ENCODE measurements around the gene GTF2H4.

Gene GTF2H4

DNA sequence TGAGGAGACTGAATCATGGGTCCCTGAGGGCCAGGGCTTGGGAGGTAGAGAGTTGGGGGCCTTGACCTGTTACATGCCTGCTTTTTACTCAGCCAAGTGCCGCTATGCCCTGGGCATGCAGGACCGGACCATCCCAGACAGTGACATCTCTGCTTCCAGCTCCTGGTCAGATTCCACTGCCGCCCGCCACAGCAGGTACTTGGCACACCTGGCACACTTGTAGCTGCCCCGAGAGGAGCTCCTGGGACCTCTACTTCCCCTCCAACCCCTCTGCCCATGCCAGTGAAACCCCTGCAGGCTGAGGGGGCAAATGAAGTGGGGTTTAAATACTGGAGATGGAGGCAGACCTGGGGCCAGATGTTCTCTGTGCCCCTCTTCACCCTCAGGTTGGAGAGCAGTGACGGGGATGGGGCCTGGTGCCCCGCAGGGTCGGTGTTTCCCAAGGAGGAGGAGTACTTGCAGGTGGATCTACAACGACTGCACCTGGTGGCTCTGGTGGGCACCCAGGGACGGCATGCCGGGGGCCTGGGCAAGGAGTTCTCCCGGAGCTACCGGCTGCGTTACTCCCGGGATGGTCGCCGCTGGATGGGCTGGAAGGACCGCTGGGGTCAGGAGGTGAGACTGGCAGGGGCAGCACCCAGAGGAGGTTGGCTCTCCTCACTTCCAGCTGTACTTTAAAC lies 19.1 kb upstream of the GTF2H4 start:
- TF ChIP-seq, protein P1, sequence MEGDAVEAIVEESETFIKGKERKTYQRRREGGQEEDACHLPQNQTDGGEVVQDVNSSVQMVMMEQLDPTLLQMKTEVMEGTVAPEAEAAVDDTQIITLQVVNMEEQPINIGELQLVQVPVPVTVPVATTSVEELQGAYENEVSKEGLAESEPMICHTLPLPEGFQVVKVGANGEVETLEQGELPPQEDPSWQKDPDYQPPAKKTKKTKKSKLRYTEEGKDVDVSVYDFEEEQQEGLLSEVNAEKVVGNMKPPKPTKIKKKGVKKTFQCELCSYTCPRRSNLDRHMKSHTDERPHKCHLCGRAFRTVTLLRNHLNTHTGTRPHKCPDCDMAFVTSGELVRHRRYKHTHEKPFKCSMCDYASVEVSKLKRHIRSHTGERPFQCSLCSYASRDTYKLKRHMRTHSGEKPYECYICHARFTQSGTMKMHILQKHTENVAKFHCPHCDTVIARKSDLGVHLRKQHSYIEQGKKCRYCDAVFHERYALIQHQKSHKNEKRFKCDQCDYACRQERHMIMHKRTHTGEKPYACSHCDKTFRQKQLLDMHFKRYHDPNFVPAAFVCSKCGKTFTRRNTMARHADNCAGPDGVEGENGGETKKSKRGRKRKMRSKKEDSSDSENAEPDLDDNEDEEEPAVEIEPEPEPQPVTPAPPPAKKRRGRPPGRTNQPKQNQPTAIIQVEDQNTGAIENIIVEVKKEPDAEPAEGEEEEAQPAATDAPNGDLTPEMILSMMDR (IDR thresholded peaks at IDR 0.05; ENCODE audit: low read depth, low read length): no peak
- no peak for TF ChIP-seq EZH2phosphoT487 (IDR thresholded peaks at IDR 0.05; ENCODE audit: low read depth)
- Histone ChIP-seq H2AFZ (ENCODE audit: low read depth, low read length) (no peak overlapping the region), H3K4me2 (ENCODE audit: low read length) (no peak overlapping the region), H3K4me1 (ENCODE audit: low read length) (peaks cover 7% of the 10 kb centered on the region), H3K36me3 (replicated peaks; ENCODE audit: low read depth, low read length) (no peaks in the 10 kb centered on the region), H3K9ac (ENCODE audit: low read length) (no peak overlapping the region), H3K4me3 (ENCODE audit: low read length) (no peak overlapping the region), H3K27me3 (ENCODE audit: low read depth, low read length) (no peaks in the 10 kb centered on the region; the same call in 1 of the 2 replicates), H3K9me3 (ENCODE audit: insufficient read depth, low read length) (no peaks in the 10 kb centered on the region), H3K79me2 (ENCODE audit: low read length) (no peaks in the 10 kb centered on the region), H4K20me1 (ENCODE audit: insufficient read depth, low read length) (no peaks in the 10 kb centered on the region), H3K27ac (ENCODE audit: low read length) (no peak overlapping the region)

DNA sequence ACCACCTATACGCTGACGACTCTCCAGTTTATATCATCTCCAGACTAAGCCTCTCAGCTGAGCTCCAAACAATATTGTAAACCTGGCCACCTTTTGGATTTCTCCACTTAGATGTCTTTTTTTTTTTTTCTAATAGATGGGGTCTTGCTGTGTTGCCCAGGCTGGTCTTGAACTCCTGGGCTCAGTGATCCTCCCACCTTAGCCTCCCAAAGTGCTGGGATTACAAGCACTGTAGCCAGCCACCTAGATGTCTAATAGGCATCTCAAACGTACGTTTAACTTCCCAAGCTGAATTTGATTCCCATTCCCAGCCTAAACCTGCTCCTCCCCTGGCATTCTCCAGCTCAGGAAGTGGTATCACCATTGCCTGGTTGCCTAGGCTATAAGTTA lies 18.5 kb upstream of the GTF2H4 start:
- Histone ChIP-seq H3K4me2 (ENCODE audit: low read length) (no peak overlapping the region), H2AFZ (ENCODE audit: low read depth, low read length) (no peak overlapping the region), H3K4me3 (ENCODE audit: low read length) (no peak overlapping the region), H4K20me1 (ENCODE audit: insufficient read depth, low read length) (no peaks in the 10 kb centered on the region), H3K27me3 (ENCODE audit: low read depth, low read length) (no peaks in the 10 kb centered on the region; the same call in 1 of the 2 replicates), H3K4me1 (ENCODE audit: low read length) (peaks cover 7% of the 10 kb centered on the region), H3K36me3 (replicated peaks; ENCODE audit: low read depth, low read length) (no peaks in the 10 kb centered on the region), H3K79me2 (ENCODE audit: low read length) (no peaks in the 10 kb centered on the region), H3K27ac (ENCODE audit: low read length) (no peak overlapping the region), H3K9ac (ENCODE audit: low read length) (no peak overlapping the region), H3K9me3 (ENCODE audit: insufficient read depth, low read length) (no peaks in the 10 kb centered on the region)
- no peak for TF ChIP-seq EZH2phosphoT487 (IDR thresholded peaks at IDR 0.05; ENCODE audit: low read depth)
- TF ChIP-seq, protein P1 (IDR thresholded peaks at IDR 0.05; ENCODE audit: low read depth, low read length): no peak

DNA sequence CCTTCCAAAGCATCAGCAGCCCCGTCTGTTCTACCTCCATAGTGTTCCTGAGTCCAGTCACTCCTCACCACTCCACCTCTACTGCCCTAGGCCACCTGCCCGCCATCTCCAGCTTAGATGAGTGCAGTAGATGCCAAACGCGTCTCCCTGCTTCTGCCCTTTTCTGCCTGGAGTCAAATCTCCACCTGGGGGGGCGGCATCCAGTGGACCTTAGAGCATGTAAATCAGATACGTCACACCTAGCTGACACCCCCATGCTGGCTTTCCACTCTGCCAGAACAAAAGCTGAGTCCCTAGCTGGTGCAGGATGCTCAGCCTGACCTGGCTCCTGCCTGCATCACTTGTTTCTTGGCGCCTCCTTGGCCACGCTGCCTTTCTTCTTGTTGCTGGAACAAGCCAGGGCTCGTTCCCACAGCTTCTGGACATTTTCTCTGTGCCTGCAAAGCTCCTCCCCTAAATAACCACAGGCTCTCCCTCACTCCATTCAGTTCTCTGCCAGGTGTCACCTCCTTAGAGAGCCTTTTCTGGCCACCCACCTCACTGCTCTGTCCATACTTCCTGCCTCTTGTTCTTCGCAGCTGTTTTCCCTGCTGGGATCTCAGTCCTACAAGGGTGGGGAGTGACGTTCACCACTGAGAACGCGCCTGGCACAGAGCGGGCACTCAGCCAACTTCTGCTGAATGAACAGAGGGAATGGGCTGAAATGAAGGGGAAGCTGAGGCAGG lies 17.9 kb upstream of the GTF2H4 start:
- no peak overlapping the region for H3K4me2 ChIP-seq (ENCODE audit: low read length)
- H3K9me3 ChIP-seq (ENCODE audit: insufficient read depth, low read length): no peaks in the 10 kb centered on the region
- no peaks in the 10 kb centered on the region for H3K79me2 ChIP-seq (ENCODE audit: low read length)
- no peaks in the 10 kb centered on the region; the same call in 1 of the 2 replicates for H3K27me3 ChIP-seq (ENCODE audit: low read depth, low read length)
- TF ChIP-seq, protein P1 (IDR thresholded peaks at IDR 0.05; ENCODE audit: low read depth, low read length): no peak
- TF ChIP-seq EZH2phosphoT487 (IDR thresholded peaks at IDR 0.05; ENCODE audit: low read depth): no peak
- no peak overlapping the region for H3K9ac ChIP-seq (ENCODE audit: low read length)
- no peaks in the 10 kb centered on the region for H3K36me3 ChIP-seq (replicated peaks; ENCODE audit: low read depth, low read length)
- H2AFZ ChIP-seq (ENCODE audit: low read depth, low read length): no peak overlapping the region
- no peak overlapping the region for H3K27ac ChIP-seq (ENCODE audit: low read length)
- no peak overlapping the region for H3K4me3 ChIP-seq (ENCODE audit: low read length)
- no peaks in the 10 kb centered on the region for H4K20me1 ChIP-seq (ENCODE audit: insufficient read depth, low read length)
- H3K4me1 ChIP-seq (ENCODE audit: low read length): peaks cover 4% of the 10 kb centered on the region

DNA sequence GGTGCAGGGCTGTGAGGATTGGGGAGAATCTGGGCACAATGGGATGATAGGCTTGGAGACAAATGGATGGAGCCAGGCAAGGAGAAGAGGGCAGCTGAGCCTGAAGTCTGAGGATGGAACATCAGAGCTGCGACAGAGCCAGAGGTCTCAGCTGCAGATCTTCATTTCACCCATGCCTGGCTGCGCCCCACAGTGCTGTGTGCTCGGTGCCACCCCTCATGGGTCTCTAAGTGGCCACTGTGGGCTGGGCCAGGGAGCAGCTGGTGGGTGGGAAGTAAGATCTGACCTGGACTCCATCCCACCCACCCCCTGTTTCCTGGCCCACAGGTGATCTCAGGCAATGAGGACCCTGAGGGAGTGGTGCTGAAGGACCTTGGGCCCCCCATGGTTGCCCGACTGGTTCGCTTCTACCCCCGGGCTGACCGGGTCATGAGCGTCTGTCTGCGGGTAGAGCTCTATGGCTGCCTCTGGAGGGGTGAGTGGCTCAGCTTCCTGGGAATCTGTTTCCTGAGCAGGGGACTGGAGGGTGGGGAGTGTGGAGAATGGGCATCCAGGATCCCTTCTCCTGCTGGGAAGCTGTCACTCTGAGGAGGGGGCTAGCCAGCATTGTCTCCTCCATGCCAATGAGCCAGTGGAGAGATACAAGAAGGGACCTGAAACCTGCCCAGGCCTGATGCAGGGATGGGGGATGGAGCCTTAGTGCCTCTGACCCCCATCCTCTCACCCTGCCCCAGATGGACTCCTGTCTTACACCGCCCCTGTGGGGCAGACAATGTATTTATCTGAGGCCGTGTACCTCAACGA lies 17.2 kb upstream of the GTF2H4 start:
- TF ChIP-seq, protein P1 (IDR thresholded peaks at IDR 0.05; ENCODE audit: low read depth, low read length): no peak
- TF ChIP-seq EZH2phosphoT487 (IDR thresholded peaks at IDR 0.05; ENCODE audit: low read depth): no peak
- Histone ChIP-seq H3K27me3 (ENCODE audit: low read depth, low read length) (no peaks in the 10 kb centered on the region), H3K79me2 (ENCODE audit: low read length) (no peaks in the 10 kb centered on the region), H3K4me1 (ENCODE audit: low read length) (no peaks in the 10 kb centered on the region), H3K9ac (ENCODE audit: low read length) (no peak overlapping the region), H3K4me3 (ENCODE audit: low read length) (no peak overlapping the region), H3K4me2 (ENCODE audit: low read length) (no peak overlapping the region), H3K27ac (ENCODE audit: low read length) (no peak overlapping the region), H2AFZ (ENCODE audit: low read depth, low read length) (no peak overlapping the region), H3K36me3 (replicated peaks; ENCODE audit: low read depth, low read length) (no peaks in the 10 kb centered on the region), H3K9me3 (ENCODE audit: insufficient read depth, low read length) (no peaks in the 10 kb centered on the region), H4K20me1 (ENCODE audit: insufficient read depth, low read length) (no peaks in the 10 kb centered on the region)

Measured in OCI-LY3 (cell line).